IMR-90 (cell line): Measurements from ENCODE around the gene CD82. TPM values are rescaled to one million over a fixed set of nuclear protein-coding genes. Genes with fewer than 3 reads are reported as not detected.

Experiments used
- ATAC-seq: fragments of 200-7000 bp; cut with Tn5 transposase; 2 replicates; pipeline ENCODE4 v1.9.1; 2020; ENCODE audit warnings: low read depth, mild to moderate bottlenecking, moderate library complexity
- BruUV-seq: library from RNA; stranded (reverse); fragments of 400-500 nt; replicated peaks from 2 replicates; lab custom pipeline; 2021; lab: Mats Ljungman, UMichigan
- CTCF ChIA-PET: fragments of 300-600 bp; formaldehyde crosslinking; extraction: SDS; loops from one replicate; lab custom pipeline; 2021; ENCODE audit warnings: antibody characterized with exemption; lab: Yijun Ruan, JAX
- POLR2A ChIA-PET: fragments of 300-600 bp; sonication (Branson Sonifier 250); formaldehyde crosslinking; loops from one replicate; lab custom pipeline; 2022; ENCODE audit warnings: antibody characterized with exemption; ENCODE audit not compliant: unreplicated experiment; lab: Charles Lee
- DNase-seq: peaks from one replicate; pipeline ENCODE4 v3.0.0; 2013
- H2AFZ ChIP-seq: replicated peaks from 2 replicates; pipeline ENCODE3; 2013; ENCODE audit warnings: low read length, mild to moderate bottlenecking; ENCODE audit not compliant: poor library complexity
- H2AK5ac ChIP-seq: 2 replicates; pipeline ENCODE4 v1.6.1; 2013; ENCODE audit warnings: low read depth, low read length, inconsistent platforms
- H2AK9ac ChIP-seq: replicated peaks from 2 replicates; pipeline ENCODE3; 2013; ENCODE audit warnings: mild to moderate bottlenecking, low read depth, low read length, moderate library complexity; ENCODE audit not compliant: poor library complexity
- H2BK120ac ChIP-seq: 2 replicates; pipeline ENCODE4 v1.6.1; 2013; ENCODE audit warnings: low read depth, low read length, inconsistent platforms
- H2BK15ac ChIP-seq: 3 replicates; pipeline ENCODE4 v1.6.1; 2013; ENCODE audit warnings: low read depth, low read length, inconsistent platforms
- H2BK20ac ChIP-seq: 2 replicates; pipeline ENCODE4 v1.6.1; 2013; ENCODE audit warnings: low read depth, mild to moderate bottlenecking, inconsistent platforms, low read length, moderate library complexity
- H2BK5ac ChIP-seq: 2 replicates; pipeline ENCODE4 v1.6.1; 2013; ENCODE audit warnings: mild to moderate bottlenecking, low read depth, low read length, inconsistent platforms; ENCODE audit not compliant: poor library complexity, severe bottlenecking
- H3K14ac ChIP-seq: replicated peaks from 2 replicates; pipeline ENCODE4 v1.6.1; 2013; ENCODE audit warnings: low read depth, low read length, inconsistent platforms
- H3K18ac ChIP-seq: 2 replicates; pipeline ENCODE4 v1.6.1; 2013; ENCODE audit warnings: low read depth, low read length, control low read depth
- H3K23ac ChIP-seq: 2 replicates; pipeline ENCODE4 v1.6.1; 2013; ENCODE audit warnings: low read depth, low read length, inconsistent platforms
- H3K27ac ChIP-seq: 2 replicates; pipeline ENCODE4 v1.5.1; 2013; ENCODE audit warnings: mild to moderate bottlenecking, control low read depth, low read length; ENCODE audit not compliant: insufficient read depth
- H3K27me3 ChIP-seq: 2 replicates; pipeline ENCODE4 v1.6.1; 2013; ENCODE audit warnings: low read length; ENCODE audit not compliant: control insufficient read depth, insufficient read depth
- H3K36me3 ChIP-seq: 2 replicates; pipeline ENCODE4 v1.6.1; 2013; ENCODE audit warnings: low read length, mixed read lengths; ENCODE audit not compliant: control insufficient read depth, insufficient read depth
- H3K4ac ChIP-seq: 2 replicates; pipeline ENCODE4 v1.6.1; 2013; ENCODE audit warnings: low read depth, low read length, inconsistent platforms
- H3K4me1 ChIP-seq: 2 replicates; pipeline ENCODE4 v1.6.1; 2013; ENCODE audit warnings: low read length, mixed read lengths; ENCODE audit not compliant: control insufficient read depth, insufficient read depth
- H3K4me2 ChIP-seq: 2 replicates; pipeline ENCODE4 v1.6.1; 2013; ENCODE audit warnings: low read depth, mild to moderate bottlenecking, control low read depth, low read length, moderate library complexity
- H3K4me3 ChIP-seq: 2 replicates; pipeline ENCODE4 v1.5.1; 2013; ENCODE audit warnings: low read depth, mild to moderate bottlenecking, control low read depth, low read length, moderate library complexity; ENCODE audit not compliant: insufficient read depth
- H3K56ac ChIP-seq: 2 replicates; pipeline ENCODE4 v1.6.1; 2013; ENCODE audit warnings: low read length, inconsistent platforms; ENCODE audit not compliant: insufficient read depth; ENCODE audit errors: extremely low read depth
- H3K79me1 ChIP-seq, 2 experiments: 2 replicates each; pipeline ENCODE4 v1.6.1; 2013; ENCODE audit warnings: low read length in 2 of 2, inconsistent platforms in 1 of 2, low read depth in 1 of 2
- H3K9ac ChIP-seq: 2 replicates; pipeline ENCODE4 v1.6.1; 2013; ENCODE audit warnings: low read depth, low read length, control low read depth
- H3K9me1 ChIP-seq: 2 replicates; pipeline ENCODE4 v1.6.1; 2013; ENCODE audit warnings: low read length, inconsistent platforms; ENCODE audit not compliant: insufficient read depth
- H3K9me3 ChIP-seq: 2 replicates; pipeline ENCODE4 v1.6.1; 2013; ENCODE audit warnings: low read length; ENCODE audit not compliant: control insufficient read depth, insufficient read depth
- H4K20me1 ChIP-seq: 2 replicates; pipeline ENCODE4 v1.6.1; 2013; ENCODE audit warnings: low read length, inconsistent platforms; ENCODE audit not compliant: insufficient read depth
- H4K5ac ChIP-seq: 2 replicates; pipeline ENCODE4 v1.6.1; 2013; ENCODE audit warnings: mild to moderate bottlenecking, low read depth, low read length, control low read depth
- H4K8ac ChIP-seq, 2 experiments: 2 replicates each; pipeline ENCODE4 v1.6.1; 2013; ENCODE audit warnings: low read depth in 2 of 2, low read length in 2 of 2, control low read depth in 1 of 2, inconsistent platforms in 1 of 2
- H4K91ac ChIP-seq: 2 replicates; pipeline ENCODE4 v1.6.1; 2013; ENCODE audit warnings: low read depth, low read length, inconsistent platforms; ENCODE audit not compliant: insufficient read depth
- BHLHE40 ChIP-seq: fragments of 150-350 bp; IDR thresholded peaks from 2 replicates; pipeline ENCODE4 v1.6.1; 2016; ENCODE audit warnings: mild to moderate bottlenecking, low read depth, low read length
- CEBPB ChIP-seq: IDR thresholded peaks from 2 replicates; pipeline ENCODE4 v1.6.1; 2012; ENCODE audit warnings: low read depth, low read length, improper control_type of control experiment
- CHD1 ChIP-seq: IDR thresholded peaks from 2 replicates; pipeline ENCODE4 v1.6.1; 2012; ENCODE audit warnings: low read depth, low read length, improper control_type of control experiment
- FOS ChIP-seq: fragments of 150-350 bp; IDR thresholded peaks from 2 replicates; pipeline ENCODE4 v1.6.1; 2016; ENCODE audit warnings: low read depth, low read length
- MAFK ChIP-seq: IDR thresholded peaks from 2 replicates; pipeline ENCODE4 v1.6.1; 2012; ENCODE audit warnings: low read depth, low read length, improper control_type of control experiment
- MAZ ChIP-seq: IDR thresholded peaks from 2 replicates; pipeline ENCODE4 v1.6.1; 2012; ENCODE audit warnings: low read depth, mild to moderate bottlenecking, low read length, improper control_type of control experiment, moderate library complexity, borderline replicate concordance
- MXI1 ChIP-seq: IDR thresholded peaks from 2 replicates; pipeline ENCODE4 v1.6.1; 2012; ENCODE audit warnings: low read depth, mild to moderate bottlenecking, low read length, moderate library complexity, borderline replicate concordance
- NFE2L2 ChIP-seq: fragments of 150-350 bp; IDR thresholded peaks from 2 replicates; pipeline ENCODE4 v1.6.1; 2016; ENCODE audit warnings: low read depth, mild to moderate bottlenecking, low read length
- POLR2A ChIP-seq: IDR thresholded peaks from 2 replicates; pipeline ENCODE4 v1.6.1; 2012; ENCODE audit warnings: mild to moderate bottlenecking, low read depth, low read length
- RAD21 ChIP-seq: IDR thresholded peaks from 2 replicates; pipeline ENCODE4 v1.6.1; 2012; ENCODE audit warnings: low read length, improper control_type of control experiment
- RCOR1 ChIP-seq: IDR thresholded peaks from 2 replicates; pipeline ENCODE4 v1.6.1; 2012; ENCODE audit warnings: mild to moderate bottlenecking, low read length, improper control_type of control experiment; ENCODE audit not compliant: insufficient replicate concordance
- RFX5 ChIP-seq: IDR thresholded peaks from 2 replicates; pipeline ENCODE4 v1.8.0; 2012; ENCODE audit warnings: low read depth, mild to moderate bottlenecking, low read length, moderate library complexity
- SMC3 ChIP-seq: fragments of 150-350 bp; IDR thresholded peaks from 2 replicates; pipeline ENCODE4 v1.6.1; 2016; ENCODE audit warnings: low read depth, mild to moderate bottlenecking, antibody characterized with exemption, low read length, moderate library complexity
- USF2 ChIP-seq: fragments of 150-350 bp; IDR thresholded peaks from 2 replicates; pipeline ENCODE4 v1.6.1; 2017; ENCODE audit warnings: mild to moderate bottlenecking, antibody characterized with exemption, low read length, low read depth
- WGBS, 2 experiments: methylation state at CpG; one replicate each; pipeline versions ENCODE4 v1.1.5 to v1.1.7; 2013; ENCODE audit warnings: missing lambda C conversion rate in 2 of 2; ENCODE audit not compliant: insufficient read length in 1 of 2; ENCODE audit errors: extremely low coverage in 2 of 2; 5-methylcytosine and 5-hydroxymethylcytosine counted together
- dilution Hi-C: fragments of 300-500 bp; cut with HindIII; formaldehyde crosslinking; loops from one replicate; pipeline ENCODE4 v1.14.3; 2018; ENCODE audit warnings: low sequenced_read_pairs; ENCODE audit not compliant: unreplicated experiment
- in situ Hi-C: fragments of 300-500 bp; cut with MboI; formaldehyde crosslinking; loops from 3 replicates; pipeline ENCODE4 v1.14.3; 2019; ENCODE audit warnings: low sequenced_read_pairs, inconsistent platforms, mixed read lengths
- intact Hi-C: fragments of 100-400 bp; cut with micrococcal nuclease; formaldehyde crosslinking; loops from 2 replicates; pipeline ENCODE4 v1.10.0; 2022
- polyA plus RNA-seq, 3 experiments: library from polyadenylated mRNA; depleted of rRNA; stranded (reverse); fragments of >200 nt; gene quantifications; 2 replicates each; pipeline ENCODE4 v1.2.3, GENCODE V29; 2012; ENCODE audit warnings: low replicate concordance in 1 of 3
- total RNA-seq: library from RNA; depleted of rRNA; stranded (reverse); fragments of >200 nt; gene quantifications from 2 replicates; pipeline ENCODE4 v1.2.3, GENCODE V29; 2012
- TF ChIP-seq, protein P1 (sequence below): conservative IDR thresholded peaks from 2 replicates; pipeline ENCODE4 v1.5.1; 2012; ENCODE audit warnings: mild to moderate bottlenecking, low read depth, low read length, improper control_type of control experiment
- TF ChIP-seq, protein P2 (sequence below): fragments of 150-350 bp; IDR thresholded peaks from 2 replicates; pipeline ENCODE4 v1.6.1; 2016; ENCODE audit warnings: low read depth, mild to moderate bottlenecking, low read length, moderate library complexity, borderline replicate concordance

The CD82 gene
- total and polyA plus RNA-seq, 2 of the 4 experiments (the other 2 are of a cell fraction), result 32.8 to 49.4 TPM

- Histone ChIP-seq H3K4me1 (no peaks in the 10 kb centered on the region), H3K4me2 (no peak overlapping the region), H2AK5ac (no peak overlapping the region), H2BK20ac (no peak overlapping the region), H3K4me3 (no peak overlapping the region), H3K9ac (no peak overlapping the region), H3K14ac (no peak overlapping the region), H3K36me3 (no peaks in the 10 kb centered on the region), H4K91ac (no peak overlapping the region), H3K9me3 (0 out of 2 replicates have a peak, but pooled peaks cover 2% of the 10 kb centered on the region), H3K56ac (no peak overlapping the region), H3K18ac (no peak overlapping the region), H3K79me1 (no peaks in the 10 kb centered on the region), H2AFZ (no peak overlapping the region), H2BK120ac (no peak overlapping the region), H3K4ac (no peak overlapping the region), H4K8ac (no peak overlapping the region), H2BK5ac (no peak overlapping the region), H2AK9ac (no peak overlapping the region), H3K27ac (no peak overlapping the region), H4K5ac (no peak overlapping the region), H3K27me3 (no peaks in the 10 kb centered on the region; the same call in 1 of the 2 replicates), H2BK15ac (no peak overlapping the region), H3K23ac (no peak overlapping the region), H3K9me1 (no peaks in the 10 kb centered on the region), H4K20me1 (no peaks in the 10 kb centered on the region)
- ChIA-PET POLR2A (no interaction called here), CTCF (no interaction called here)
- no TSS peak for BruUV-seq
- intact Hi-C loops, result loop anchor here (5.0 to 10.0 kb wide), 2 partner anchors 39 to 652 kb away; no protein-coding TSS in a partner anchor
- in situ Hi-C loops, result no loop called here
- TF ChIP-seq, protein P1, sequence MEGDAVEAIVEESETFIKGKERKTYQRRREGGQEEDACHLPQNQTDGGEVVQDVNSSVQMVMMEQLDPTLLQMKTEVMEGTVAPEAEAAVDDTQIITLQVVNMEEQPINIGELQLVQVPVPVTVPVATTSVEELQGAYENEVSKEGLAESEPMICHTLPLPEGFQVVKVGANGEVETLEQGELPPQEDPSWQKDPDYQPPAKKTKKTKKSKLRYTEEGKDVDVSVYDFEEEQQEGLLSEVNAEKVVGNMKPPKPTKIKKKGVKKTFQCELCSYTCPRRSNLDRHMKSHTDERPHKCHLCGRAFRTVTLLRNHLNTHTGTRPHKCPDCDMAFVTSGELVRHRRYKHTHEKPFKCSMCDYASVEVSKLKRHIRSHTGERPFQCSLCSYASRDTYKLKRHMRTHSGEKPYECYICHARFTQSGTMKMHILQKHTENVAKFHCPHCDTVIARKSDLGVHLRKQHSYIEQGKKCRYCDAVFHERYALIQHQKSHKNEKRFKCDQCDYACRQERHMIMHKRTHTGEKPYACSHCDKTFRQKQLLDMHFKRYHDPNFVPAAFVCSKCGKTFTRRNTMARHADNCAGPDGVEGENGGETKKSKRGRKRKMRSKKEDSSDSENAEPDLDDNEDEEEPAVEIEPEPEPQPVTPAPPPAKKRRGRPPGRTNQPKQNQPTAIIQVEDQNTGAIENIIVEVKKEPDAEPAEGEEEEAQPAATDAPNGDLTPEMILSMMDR, result no peak
- TF ChIP-seq POLR2A (no peak), CHD1 (no peak), CEBPB (no peak), MAZ (no peak), BHLHE40 (no peak), MAFK (no peak), USF2 (no peak), RCOR1 (no peak), RAD21 (no peak), FOS (no peak), NFE2L2 (no peak), MXI1 (no peak), RFX5 (no peak), SMC3 (no peak)
- TF ChIP-seq, protein P2, sequence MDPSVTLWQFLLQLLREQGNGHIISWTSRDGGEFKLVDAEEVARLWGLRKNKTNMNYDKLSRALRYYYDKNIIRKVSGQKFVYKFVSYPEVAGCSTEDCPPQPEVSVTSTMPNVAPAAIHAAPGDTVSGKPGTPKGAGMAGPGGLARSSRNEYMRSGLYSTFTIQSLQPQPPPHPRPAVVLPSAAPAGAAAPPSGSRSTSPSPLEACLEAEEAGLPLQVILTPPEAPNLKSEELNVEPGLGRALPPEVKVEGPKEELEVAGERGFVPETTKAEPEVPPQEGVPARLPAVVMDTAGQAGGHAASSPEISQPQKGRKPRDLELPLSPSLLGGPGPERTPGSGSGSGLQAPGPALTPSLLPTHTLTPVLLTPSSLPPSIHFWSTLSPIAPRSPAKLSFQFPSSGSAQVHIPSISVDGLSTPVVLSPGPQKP, result no peak
- dilution Hi-C loops, result no loop called here
- no peak for DNase-seq
- no peak for ATAC-seq
- no CpG with 5 or more reads among the region's 1 CpG for WGBS, 2 experiments
These were observed 77.8 kb downstream of the CD82 start for GRCh38 chr11:44643217-44643616.
